Stimulated activated CD8-positive, alpha-beta memory T cell treated with anti-CD3 and anti-CD28 coated beads, Interleukin-15, amount 100 ng/mL, for 48 hours (primary cell): ENCODE data around the gene DAB2IP.
"Not testable (repeated sequence)": the region's sequence is repeated elsewhere in the genome, so short reads cannot be mapped to it uniquely, and the experiment has no call there.

Source experiments
- DNase-seq, 2 donors: peaks; one replicate each; pipeline ENCODE4 v3.0.0-alpha.2; 2020; ENCODE audit warnings: low read depth in 2 of 2

DAB2IP gene

DNA sequence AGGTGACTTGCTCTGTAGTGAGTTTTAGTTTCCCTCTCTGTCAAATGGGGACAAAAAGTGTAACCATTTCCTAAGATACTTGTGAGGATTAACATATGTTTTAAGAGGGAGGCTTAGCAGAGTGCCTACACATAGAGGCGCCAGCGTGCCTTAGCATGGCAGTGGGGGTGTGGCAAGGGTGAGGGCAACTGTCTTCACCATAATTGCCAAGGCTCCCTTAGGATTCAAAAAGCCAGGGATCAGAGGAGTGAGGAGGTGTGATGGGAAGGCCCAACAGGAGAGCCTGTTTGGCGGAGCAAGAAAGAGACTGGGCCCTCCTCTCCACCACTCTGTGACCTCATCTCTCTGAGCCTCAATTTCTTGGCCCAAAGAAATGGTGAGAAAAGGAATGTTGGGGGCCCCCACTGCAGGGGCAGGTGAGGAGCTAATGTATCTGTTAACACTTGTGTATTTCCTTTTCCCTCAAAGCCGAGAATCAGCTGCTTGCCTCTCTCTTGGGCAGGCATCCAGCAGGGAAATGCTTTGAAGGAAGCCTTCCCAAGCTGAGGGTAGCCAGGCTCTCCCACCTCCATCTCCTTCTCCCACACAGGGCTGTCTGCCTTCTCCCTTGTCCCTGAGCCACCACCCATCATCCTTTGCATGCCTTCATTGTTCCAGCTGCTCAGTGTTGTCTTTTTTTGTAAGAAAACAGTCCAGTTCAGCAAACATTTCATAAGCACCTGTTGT, 76.0 kb downstream of the DAB2IP start:
- DNase-seq = no peak

DNA sequence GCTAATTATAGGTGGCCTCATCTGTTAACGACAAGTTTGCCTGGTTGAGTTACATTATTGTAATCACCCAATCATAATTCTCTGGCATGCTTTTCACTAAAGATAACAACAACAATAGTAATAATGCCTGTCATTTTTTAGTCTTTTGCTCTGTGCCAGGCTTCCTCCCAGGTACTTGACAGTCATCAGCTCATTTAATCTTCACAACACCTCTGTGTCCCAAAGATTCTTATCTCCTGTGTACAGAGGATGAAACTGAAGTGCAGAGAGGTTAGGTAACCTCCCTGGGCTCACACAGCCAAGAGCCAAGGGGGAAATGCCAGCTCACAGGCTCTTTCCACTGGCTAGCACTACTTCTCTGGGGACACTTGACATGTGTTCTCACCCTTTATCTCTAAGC, 77.5 kb downstream of the DAB2IP start:
- DNase-seq = no peak

DNA sequence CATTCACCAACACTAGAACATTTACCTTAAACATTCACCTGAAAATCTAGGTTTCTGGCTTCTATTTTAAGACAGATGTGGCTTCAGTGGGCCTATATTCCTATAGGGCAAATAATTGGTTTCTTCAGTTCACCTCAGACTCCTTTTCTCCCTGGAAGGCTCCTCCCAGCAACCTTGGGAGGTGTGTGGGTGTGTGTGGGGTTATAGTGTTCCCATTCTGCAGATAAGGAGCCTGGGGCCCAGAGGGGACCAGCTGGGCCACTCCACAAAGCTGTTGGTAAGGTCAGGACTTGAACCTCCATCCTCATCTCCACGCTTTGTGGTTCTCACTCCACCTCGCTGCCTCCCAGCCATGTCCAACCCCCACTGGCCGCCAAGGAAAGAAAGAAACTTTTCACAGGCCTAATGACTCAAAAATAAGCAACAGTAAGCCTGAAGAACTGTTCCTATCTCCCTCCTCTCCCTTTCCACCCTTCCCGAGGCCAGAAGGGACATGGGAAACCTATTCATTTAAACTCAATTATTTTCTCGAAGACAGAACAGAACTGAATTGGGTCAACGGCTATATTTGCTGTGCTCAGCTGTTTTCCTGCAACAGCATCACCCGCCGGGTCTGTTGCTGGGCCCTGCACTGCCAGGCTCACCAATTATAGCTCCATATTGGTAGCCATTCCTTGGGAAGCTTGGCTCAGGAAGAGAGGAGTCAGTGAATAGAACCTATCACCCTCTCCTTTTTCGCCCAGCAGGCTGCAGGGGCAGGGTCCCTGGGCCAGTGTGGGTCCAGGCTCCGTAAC, 78.5 kb downstream of the DAB2IP start:
- DNase-seq = no peak

- DNase-seq = no peak
Observed at GRCh38 chr9:121731090-121731489, 79.7 kb downstream of the DAB2IP start.

GRCh38 chr9:121731919-121732318, 80.5 kb downstream of the DAB2IP start:
- no peak for DNase-seq

DNA sequence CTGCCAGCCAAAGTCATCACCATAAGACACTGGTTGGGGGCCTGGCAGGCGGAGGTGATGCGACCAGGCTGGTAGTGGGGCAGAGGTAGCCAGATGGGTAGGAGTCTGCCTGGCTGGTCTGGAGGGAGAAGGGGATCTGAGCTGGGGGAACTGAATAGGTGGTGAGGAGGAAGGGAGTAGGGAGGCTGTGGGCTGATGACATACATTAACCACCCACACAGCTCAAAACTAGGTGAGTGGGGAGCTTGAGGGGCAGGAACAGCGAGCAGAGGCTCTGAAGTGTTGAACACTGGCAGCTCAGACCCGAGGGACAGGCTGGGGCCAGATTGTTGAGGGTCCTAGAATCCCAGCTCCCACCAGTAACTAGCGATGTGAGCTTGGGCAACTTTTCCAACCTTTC, 81.0 kb downstream of the DAB2IP start:
- no peak for DNase-seq

GRCh38 chr9:121732886-121733285, 81.5 kb downstream of the DAB2IP start:
- DNase-seq = no peak

DNA sequence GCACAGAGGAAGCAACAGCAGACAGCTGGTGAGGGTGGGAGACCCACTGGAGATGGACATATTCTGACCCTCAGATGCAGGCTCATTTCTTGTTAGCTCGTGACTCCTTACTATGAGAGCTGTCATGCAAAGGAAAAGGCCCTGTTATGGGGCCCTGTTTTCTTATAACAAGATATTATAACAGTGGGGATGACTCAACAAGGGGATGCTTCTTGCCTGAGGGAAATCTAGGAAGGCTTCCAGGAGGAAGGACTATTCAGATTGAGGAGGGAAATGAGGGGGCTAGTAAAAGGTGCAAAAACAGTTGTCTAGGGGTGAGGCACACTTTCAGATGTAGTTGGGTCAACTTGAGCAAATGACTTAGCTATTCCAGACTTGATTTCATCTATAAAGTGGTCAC, 83.0 kb downstream of the DAB2IP start:
- DNase-seq = no peak

GRCh38 chr9:121735065-121735792, 83.8 kb downstream of the DAB2IP start:
- DNase-seq = no peak

DNA sequence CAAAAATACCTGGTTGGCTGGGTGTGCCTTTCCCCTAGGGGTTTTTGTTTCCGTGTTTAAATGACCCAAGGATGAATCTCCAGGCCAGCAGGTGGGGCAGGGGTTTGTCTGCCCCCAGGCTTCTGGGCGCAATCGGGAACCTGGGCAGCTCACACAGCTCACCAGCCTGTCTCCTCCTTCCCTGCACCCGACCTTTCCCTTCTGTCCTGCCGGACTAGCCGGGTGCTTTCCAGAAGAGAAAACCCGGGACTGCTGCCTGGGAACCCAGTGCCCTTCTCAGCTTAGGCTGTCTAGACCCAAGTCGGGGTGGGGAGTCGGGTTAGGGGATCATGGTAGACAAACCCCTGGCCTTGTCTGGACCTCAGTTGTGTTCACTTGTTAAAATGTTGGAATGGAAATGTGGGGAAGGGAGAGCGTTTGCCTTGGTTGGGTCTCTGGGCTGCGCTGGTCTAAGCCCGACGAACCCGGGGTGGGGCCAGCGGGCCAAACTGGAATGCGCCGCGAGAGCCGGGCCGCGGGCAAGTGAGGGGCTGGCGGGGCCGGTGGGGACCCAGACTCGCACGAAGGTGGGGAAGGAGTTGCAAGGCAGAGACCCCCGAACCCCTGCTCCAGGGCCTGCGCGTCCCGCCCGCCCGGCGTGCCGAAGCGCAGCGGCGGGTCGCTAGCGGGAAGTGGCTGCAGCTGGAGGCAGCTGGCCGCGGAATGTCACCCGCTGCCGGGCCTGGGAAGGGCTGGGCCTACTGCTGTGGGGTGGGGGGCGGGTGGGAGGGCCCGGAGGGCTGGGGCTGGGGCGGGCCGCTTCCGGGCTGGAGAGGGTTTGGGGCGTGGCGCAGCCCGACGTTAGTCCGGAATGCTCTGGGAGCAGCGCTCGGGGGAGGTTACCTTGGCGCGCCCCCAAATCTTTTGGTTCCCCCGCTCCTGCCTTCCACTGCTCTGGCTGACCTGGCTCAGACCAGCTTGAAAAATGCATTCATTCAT, 84.6 kb downstream of the DAB2IP start:
- DNase-seq = no peak

- DNase-seq = no peak
Observed at GRCh38 chr9:121736934-121737462, 85.6 kb downstream of the DAB2IP start.

DNA sequence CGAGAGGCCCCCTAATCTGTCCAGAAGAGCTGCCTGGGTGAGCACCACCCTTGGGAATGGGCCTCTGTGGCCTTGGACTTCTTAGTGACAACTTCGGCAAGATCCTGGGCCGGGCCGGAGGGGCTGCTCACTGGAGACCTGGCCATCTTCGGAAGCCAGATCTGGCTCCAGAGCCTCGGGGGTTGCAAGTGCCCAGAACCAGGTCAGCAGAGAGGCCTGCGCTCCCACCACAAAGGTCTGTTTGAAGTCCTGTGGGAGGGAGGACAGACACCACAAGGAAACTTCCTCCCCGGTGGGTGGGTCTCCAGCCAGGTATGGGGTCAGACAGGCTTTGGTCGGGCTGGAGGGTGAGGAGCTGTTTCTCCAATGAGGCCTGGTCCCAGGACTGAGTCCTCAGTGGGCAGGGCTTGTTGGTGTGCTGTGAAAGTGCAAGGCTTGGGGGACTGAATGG, 86.1 kb downstream of the DAB2IP start:
- no peak for DNase-seq

DNA sequence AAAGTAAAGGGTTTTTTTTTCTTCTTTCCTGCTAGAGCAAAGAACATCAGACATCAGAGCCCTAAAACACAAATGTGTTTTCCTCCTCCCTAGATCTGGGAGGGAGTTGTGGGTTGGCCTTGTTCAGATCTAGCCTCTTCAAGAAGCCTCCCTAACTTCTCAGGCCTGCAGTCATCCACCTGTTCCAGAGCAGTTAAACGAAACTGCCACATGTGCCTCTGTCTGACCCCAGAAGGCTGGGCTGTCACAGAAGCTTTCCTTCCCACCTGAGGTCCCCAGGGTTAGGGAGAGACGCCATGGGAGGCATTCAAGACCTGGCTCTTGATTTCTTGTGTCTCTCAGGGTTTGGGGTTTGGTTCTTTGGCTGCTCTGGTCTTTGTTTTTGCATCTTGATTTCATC, 87.0 kb downstream of the DAB2IP start:
- DNase-seq = no peak

DNA sequence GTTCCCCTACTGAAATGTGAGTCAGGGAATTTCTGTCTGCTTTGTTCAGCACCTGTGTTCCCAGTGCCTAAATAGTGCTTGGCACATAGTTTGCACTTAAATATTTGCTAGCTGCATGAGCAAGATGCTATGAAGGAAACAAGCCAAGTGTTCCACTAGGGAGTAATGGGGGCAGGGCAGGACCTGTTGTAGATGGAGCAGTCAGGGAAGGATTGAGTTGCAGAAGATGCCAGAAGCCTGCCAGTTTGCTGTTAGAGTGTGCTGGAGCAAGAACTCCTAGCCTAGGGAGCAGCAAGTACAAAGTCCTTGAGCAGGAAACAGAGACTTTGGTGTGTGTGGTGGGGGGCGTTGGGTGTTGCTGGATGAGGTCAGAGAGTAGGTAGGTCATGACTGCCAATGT, 87.5 kb downstream of the DAB2IP start:
- DNase-seq = no peak

DNA sequence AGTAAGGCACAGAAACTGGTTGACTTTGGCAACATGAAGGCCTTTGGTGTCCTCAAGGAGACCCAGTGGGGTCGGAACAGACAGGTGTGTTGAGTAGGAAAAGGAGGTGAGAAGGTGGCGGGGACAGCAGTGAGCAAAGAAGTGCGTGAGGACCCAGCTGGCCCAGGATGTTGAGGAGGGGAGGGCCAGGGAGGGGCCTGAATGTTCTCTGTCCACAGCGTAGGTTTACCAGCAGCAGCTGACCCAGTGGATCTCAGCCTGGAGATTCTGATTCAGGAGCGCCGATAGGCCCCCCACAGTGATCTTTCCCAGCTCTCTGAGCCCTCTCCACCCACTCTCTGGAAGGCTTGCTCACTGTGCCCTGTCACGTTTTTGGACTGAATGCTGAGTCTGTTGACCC, 88.5 kb downstream of the DAB2IP start:
- DNase-seq = no peak

GRCh38 chr9:121741228-121741918, 89.9 kb downstream of the DAB2IP start:
- no peak for DNase-seq

DNA sequence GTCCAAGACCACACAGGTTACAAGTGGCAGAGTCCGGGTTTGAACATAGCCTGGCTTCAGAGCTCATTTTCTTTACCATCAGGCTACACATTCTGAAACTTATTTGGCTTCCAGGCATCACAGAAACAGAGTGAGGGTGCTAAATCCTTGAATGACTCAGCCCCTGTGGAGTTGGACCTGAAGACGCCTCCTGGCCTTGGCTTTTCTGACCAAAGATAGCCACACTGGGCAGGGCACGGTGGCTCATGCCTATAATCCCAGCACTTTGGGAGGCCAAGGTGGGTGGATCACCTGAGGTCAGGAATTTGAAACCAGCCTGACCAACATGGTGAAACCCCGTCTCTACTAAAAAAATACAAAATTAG, 90.5 kb downstream of the DAB2IP start:
- DNase-seq = not testable (repeated sequence)

DNA sequence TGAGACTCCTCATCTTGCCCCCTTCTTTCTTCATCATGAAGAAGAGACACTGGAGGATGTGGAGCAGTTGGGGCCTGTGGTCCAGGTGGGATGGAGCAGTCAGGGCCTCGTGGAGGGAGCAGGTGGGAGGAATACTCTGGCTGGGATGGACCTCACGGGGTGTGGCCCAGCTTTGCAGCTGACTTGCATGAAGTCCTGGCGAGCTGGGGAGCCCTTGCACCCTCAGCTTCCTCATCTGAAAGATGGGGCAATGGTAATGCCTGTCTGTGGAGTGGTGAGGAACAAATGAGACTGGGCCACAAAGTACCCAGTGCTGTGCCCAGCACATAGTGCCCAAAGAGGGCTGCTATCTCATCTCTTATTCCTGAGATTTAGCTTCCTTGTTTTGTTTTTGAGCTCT, 91.5 kb downstream of the DAB2IP start:
- no peak for DNase-seq

DNA sequence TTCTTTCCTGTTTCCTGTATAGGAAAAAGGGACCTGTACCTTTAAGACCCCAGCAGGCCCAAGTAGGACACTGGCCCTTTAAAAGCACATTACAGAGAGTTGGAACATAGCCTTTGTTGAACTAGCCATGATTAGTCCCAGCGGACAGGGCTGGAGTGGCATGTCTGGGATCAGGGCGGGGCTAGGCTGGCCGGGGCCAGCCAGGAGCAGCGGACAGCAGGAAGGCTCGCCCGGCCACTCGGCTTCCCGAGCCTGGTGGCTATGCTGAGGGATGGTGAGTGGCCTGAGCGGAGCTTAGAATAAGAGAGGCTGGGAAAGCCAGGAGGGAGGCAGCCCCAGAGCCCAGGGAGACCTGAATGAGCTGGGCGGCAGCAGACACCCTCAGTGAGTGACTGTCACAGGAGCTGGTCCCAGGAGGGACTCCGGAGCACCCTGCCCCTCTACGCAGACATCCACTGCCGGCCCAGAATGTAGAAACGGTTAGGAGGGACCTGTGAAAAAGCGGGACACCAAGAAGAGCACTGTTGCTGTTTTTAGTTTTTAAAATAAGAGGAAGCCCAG, 92.1 kb downstream of the DAB2IP start:
- no peak for DNase-seq

DNA sequence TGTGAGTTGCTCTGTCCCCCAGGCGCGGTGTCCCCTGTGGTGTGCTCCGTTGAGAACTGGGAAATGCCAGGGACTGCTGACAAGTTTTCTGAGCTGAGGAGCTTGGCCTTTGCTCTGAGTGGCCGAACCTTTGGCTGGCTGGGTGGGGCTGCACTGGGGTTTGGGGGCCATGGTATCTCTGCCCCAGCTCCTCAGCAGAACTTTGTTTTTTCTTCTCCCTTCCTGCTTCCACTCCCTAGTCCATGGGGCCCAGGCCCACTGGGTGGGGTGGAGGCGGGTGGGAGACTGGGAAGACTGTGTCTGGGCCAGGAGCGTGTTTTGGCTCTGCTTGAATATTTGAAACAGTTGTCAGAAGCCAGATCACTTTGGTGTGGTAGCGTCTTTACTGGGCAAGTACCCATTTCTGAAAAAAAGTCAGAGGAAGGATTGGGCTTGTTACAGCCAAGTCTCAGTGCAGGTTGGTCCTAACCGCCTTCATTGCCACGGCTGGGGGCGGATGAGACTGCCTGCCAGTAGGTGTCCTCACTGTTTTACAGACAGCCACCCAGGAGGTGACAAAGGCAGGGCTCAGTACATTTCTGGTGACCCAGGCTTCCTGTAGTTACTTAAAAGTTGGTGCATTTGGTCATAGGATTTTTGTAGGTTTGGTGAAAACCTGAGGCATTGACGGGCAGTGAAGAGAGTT, 92.7 kb downstream of the DAB2IP start:
- peak; percentile 11 to 12 for DNase-seq
